ENCODE measurements around the gene COL28A1.
"Not testable (repeated sequence)": the region's sequence is repeated elsewhere in the genome, so short reads cannot be mapped to it uniquely, and the experiment has no call there.

COL28A1 gene

DNA sequence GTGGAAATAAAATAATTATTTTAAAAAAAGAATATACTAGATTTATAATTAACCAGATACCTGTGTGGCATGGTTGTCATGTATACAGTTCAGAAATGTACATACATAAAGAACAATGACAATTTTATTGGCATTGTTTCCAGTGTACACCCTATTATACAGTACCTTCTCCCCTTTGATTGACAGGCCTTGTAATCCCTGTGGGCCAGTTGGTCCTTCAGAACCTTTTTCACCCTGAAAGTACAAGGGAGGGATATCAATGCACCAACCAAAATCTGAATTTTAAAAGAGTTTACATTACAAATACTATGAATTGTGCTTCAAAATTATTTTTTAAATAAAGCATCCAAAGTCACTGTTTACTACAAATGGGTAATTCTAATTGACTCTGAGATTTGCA, 61.2 kb downstream of the COL28A1 start:
- Histone ChIP-seq H3K9me3 (ENCODE audit: control insufficient read depth, insufficient read depth, low read length) (peaks cover 3% of the 10 kb centered on the region; the same call in 1 of the 2 replicates), H3K9me2 (replicated peaks; ENCODE audit: control insufficient read depth, low read length) (no peaks in the 10 kb centered on the region), H4K20me1 (ENCODE audit: control insufficient read depth, insufficient read depth, low read depth, low read length) (no peaks in the 10 kb centered on the region), H3F3A (ENCODE audit: control insufficient read depth, insufficient read depth) (no peaks in the 10 kb centered on the region), H3K27me3 (ENCODE audit: control insufficient read depth, low read length) (no peaks in the 10 kb centered on the region), H3K4me2 (ENCODE audit: low read length) (no peak overlapping the region), H3K79me2 (ENCODE audit: control insufficient read depth, low read length) (no peaks in the 10 kb centered on the region), H3K27ac (ENCODE audit: low read depth, low read length) (no peak overlapping the region), H3K36me3 (ENCODE audit: control insufficient read depth, low read length) (no peaks in the 10 kb centered on the region), H3K4me3 (ENCODE audit: low read length) (no peak overlapping the region), H3K4me1 (ENCODE audit: control insufficient read depth, low read length) (no peaks in the 10 kb centered on the region)
- TF ChIP-seq EZH2phosphoT487 (IDR thresholded peaks at IDR 0.05; ENCODE audit: borderline replicate concordance, low read length) = no peak
- TF ChIP-seq, protein P1, sequence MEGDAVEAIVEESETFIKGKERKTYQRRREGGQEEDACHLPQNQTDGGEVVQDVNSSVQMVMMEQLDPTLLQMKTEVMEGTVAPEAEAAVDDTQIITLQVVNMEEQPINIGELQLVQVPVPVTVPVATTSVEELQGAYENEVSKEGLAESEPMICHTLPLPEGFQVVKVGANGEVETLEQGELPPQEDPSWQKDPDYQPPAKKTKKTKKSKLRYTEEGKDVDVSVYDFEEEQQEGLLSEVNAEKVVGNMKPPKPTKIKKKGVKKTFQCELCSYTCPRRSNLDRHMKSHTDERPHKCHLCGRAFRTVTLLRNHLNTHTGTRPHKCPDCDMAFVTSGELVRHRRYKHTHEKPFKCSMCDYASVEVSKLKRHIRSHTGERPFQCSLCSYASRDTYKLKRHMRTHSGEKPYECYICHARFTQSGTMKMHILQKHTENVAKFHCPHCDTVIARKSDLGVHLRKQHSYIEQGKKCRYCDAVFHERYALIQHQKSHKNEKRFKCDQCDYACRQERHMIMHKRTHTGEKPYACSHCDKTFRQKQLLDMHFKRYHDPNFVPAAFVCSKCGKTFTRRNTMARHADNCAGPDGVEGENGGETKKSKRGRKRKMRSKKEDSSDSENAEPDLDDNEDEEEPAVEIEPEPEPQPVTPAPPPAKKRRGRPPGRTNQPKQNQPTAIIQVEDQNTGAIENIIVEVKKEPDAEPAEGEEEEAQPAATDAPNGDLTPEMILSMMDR (IDR thresholded peaks at IDR 0.05; ENCODE audit: low read depth, low read length, poor library complexity, severe bottlenecking) = no peak

DNA sequence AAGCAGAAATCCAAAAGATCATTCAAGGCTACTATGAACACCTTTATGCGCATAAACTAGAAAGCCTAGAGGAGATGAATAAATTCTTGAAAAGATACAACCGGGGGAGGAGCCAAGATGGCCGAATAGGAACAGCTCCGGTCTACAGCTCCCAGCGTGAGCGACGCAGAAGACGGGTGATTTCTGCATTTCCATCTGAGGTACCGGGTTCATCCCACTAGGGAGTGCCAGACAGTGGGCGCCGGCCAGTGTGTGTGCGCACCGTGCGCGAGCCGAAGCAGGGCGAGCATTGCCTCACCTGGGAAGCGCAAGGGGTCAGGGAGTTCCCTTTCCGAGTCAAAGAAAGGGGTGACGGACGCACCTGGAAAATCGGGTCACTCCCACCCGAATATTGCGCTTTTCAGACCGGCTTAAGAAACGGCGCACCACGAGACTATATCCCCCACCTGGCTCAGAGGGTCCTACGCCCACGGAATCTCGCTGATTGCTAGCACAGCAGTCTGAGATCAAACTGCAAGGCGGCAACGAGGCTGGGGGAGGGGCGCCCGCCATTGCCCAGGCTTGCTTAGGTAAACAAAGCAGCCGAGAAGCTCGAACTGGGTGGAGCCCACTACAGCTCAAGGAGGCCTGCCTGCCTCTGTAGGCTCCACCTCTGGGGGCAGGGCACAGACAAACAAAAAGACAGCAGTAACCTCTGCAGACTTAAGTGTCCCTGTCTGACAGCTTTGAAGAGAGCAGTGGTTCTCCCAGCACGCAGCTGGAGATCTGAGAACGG, 70.5 kb downstream of the COL28A1 start:
- H3K9me3 ChIP-seq (ENCODE audit: control insufficient read depth, insufficient read depth, low read length); H3K79me2 ChIP-seq (ENCODE audit: control insufficient read depth, low read length); H3K27ac ChIP-seq (ENCODE audit: low read depth, low read length); H3K4me2 ChIP-seq (ENCODE audit: low read length); H3K36me3 ChIP-seq (ENCODE audit: control insufficient read depth, low read length); H3K4me3 ChIP-seq (ENCODE audit: low read length); H4K20me1 ChIP-seq (ENCODE audit: control insufficient read depth, insufficient read depth, low read depth, low read length); H3F3A ChIP-seq (ENCODE audit: control insufficient read depth, insufficient read depth); H3K9me2 ChIP-seq (replicated peaks; ENCODE audit: control insufficient read depth, low read length); H3K4me1 ChIP-seq (ENCODE audit: control insufficient read depth, low read length); H3K27me3 ChIP-seq (ENCODE audit: control insufficient read depth, low read length): not testable (repeated sequence)

DNA sequence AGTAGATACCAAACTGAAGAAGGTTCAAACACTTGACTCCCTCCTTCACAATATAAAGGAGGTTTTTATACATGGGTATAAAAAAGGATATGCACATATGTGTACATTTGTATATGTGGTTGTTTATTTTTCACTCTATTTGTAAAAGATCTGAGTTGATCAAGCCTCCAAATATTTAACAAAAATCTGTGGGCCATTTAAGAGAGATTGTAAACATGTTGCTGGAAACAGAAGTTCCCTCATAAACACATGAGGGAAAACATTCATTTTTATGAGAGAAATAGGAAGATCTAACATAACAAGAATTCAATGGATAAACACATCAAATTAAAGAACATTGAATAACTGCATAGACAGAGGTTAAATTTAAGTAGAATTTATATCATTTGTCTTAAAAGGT, 81.7 kb downstream of the COL28A1 start:
- Histone ChIP-seq H3K36me3 (ENCODE audit: control insufficient read depth, low read length) (no peaks in the 10 kb centered on the region), H3K27ac (ENCODE audit: low read depth, low read length) (no peak overlapping the region), H3F3A (ENCODE audit: control insufficient read depth, insufficient read depth) (no peaks in the 10 kb centered on the region), H3K9me2 (replicated peaks; ENCODE audit: control insufficient read depth, low read length) (no peaks in the 10 kb centered on the region), H3K27me3 (ENCODE audit: control insufficient read depth, low read length) (0 out of 2 replicates have a peak, but pooled peaks cover 3% of the 10 kb centered on the region), H3K4me1 (ENCODE audit: control insufficient read depth, low read length) (no peaks in the 10 kb centered on the region), H4K20me1 (ENCODE audit: control insufficient read depth, insufficient read depth, low read depth, low read length) (no peaks in the 10 kb centered on the region), H3K4me3 (ENCODE audit: low read length) (no peak overlapping the region), H3K9me3 (ENCODE audit: control insufficient read depth, insufficient read depth, low read length) (no peaks in the 10 kb centered on the region), H3K4me2 (ENCODE audit: low read length) (no peak overlapping the region), H3K79me2 (ENCODE audit: control insufficient read depth, low read length) (no peaks in the 10 kb centered on the region)
- TF ChIP-seq, protein P1 (IDR thresholded peaks at IDR 0.05; ENCODE audit: low read depth, low read length, poor library complexity, severe bottlenecking) = no peak
- no peak for TF ChIP-seq EZH2phosphoT487 (IDR thresholded peaks at IDR 0.05; ENCODE audit: borderline replicate concordance, low read length)

DNA sequence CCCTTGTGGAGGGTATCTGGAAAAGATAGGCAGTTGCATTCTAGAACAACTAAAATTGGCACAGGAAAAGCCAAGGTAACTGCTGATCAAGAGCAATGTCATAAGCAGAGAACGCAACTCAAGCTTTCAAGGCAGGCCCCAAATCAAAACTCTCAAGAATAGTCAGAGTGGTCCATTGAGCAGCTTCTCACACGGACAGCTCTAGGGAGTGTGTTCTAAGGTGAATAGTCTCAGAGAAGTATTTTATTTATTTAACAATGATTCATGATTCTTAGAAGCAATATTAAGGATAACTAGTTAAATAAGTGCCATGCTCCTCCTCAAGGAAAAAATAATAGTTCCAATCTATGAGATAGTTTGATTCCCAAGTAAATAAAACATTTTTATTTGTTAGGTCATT, 83.0 kb downstream of the COL28A1 start:
- no peaks in the 10 kb centered on the region for H3F3A ChIP-seq (ENCODE audit: control insufficient read depth, insufficient read depth)
- no peak for TF ChIP-seq EZH2phosphoT487 (IDR thresholded peaks at IDR 0.05; ENCODE audit: borderline replicate concordance, low read length)
- TF ChIP-seq, protein P1 (IDR thresholded peaks at IDR 0.05; ENCODE audit: low read depth, low read length, poor library complexity, severe bottlenecking) = no peak
- no peaks in the 10 kb centered on the region for H3K9me2 ChIP-seq (replicated peaks; ENCODE audit: control insufficient read depth, low read length)
- no peaks in the 10 kb centered on the region for H3K79me2 ChIP-seq (ENCODE audit: control insufficient read depth, low read length)
- H3K27ac ChIP-seq (ENCODE audit: low read depth, low read length) = no peak overlapping the region
- H3K4me1 ChIP-seq (ENCODE audit: control insufficient read depth, low read length) = no peaks in the 10 kb centered on the region
- H4K20me1 ChIP-seq (ENCODE audit: control insufficient read depth, insufficient read depth, low read depth, low read length) = no peaks in the 10 kb centered on the region
- no peaks in the 10 kb centered on the region for H3K36me3 ChIP-seq (ENCODE audit: control insufficient read depth, low read length)
- H3K9me3 ChIP-seq (ENCODE audit: control insufficient read depth, insufficient read depth, low read length) = peaks cover 8% of the 10 kb centered on the region; the same call in 1 of the 2 replicates
- H3K4me2 ChIP-seq (ENCODE audit: low read length) = no peak overlapping the region
- H3K4me3 ChIP-seq (ENCODE audit: low read length) = no peak overlapping the region
- 0 out of 2 replicates have a peak, but pooled peaks cover 3% of the 10 kb centered on the region for H3K27me3 ChIP-seq (ENCODE audit: control insufficient read depth, low read length)

Data from DOHH2 (cell line).